ENCODE measurements around the gene PMPCA.

The PMPCA gene, protein sequence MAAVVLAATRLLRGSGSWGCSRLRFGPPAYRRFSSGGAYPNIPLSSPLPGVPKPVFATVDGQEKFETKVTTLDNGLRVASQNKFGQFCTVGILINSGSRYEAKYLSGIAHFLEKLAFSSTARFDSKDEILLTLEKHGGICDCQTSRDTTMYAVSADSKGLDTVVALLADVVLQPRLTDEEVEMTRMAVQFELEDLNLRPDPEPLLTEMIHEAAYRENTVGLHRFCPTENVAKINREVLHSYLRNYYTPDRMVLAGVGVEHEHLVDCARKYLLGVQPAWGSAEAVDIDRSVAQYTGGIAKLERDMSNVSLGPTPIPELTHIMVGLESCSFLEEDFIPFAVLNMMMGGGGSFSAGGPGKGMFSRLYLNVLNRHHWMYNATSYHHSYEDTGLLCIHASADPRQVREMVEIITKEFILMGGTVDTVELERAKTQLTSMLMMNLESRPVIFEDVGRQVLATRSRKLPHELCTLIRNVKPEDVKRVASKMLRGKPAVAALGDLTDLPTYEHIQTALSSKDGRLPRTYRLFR
- long read RNA-seq, transcript PMPCA-201 (13 exons, 2,174 nt) = major isoform, 1,189 of 1,390 reads
- long read RNA-seq, partial matches to known transcripts = 53 of 1,390 reads
- long read RNA-seq, other reads (novel, unspliced or antisense) = 144 of 1,390 reads

GRCh38 chr9:136410500-136411287, at the start of gene PMPCA, which contains the start of gene ENTR1:
Gene PMPCA (plus strand): TSS chr9:136410658. CDS start chr9:136410669, 11 bp downstream.
Gene ENTR1 (minus strand): TSS chr9:136410614. CDS start chr9:136410397, 217 bp downstream.
- H3K27ac ChIP-seq (replicated peaks) = peak within 1 kb of the TSS; percentile 84
- TF ChIP-seq, protein P1, sequence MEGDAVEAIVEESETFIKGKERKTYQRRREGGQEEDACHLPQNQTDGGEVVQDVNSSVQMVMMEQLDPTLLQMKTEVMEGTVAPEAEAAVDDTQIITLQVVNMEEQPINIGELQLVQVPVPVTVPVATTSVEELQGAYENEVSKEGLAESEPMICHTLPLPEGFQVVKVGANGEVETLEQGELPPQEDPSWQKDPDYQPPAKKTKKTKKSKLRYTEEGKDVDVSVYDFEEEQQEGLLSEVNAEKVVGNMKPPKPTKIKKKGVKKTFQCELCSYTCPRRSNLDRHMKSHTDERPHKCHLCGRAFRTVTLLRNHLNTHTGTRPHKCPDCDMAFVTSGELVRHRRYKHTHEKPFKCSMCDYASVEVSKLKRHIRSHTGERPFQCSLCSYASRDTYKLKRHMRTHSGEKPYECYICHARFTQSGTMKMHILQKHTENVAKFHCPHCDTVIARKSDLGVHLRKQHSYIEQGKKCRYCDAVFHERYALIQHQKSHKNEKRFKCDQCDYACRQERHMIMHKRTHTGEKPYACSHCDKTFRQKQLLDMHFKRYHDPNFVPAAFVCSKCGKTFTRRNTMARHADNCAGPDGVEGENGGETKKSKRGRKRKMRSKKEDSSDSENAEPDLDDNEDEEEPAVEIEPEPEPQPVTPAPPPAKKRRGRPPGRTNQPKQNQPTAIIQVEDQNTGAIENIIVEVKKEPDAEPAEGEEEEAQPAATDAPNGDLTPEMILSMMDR (IDR thresholded peaks at IDR 0.05; ENCODE audit: insufficient read depth, low read length) = no peak
- TF ChIP-seq GABPA (IDR thresholded peaks at IDR 0.05; ENCODE audit: low read depth) (peak; percentile 89), SPI1 (IDR thresholded peaks at IDR 0.05; ENCODE audit: borderline replicate concordance, low read depth) (peak; percentile 68; the same call in 1 of the 2 replicates), POLR2AphosphoS5 (IDR thresholded peaks at IDR 0.05; ENCODE audit: low read depth) (peak; percentile 89)
- TF ChIP-seq, protein P2, sequence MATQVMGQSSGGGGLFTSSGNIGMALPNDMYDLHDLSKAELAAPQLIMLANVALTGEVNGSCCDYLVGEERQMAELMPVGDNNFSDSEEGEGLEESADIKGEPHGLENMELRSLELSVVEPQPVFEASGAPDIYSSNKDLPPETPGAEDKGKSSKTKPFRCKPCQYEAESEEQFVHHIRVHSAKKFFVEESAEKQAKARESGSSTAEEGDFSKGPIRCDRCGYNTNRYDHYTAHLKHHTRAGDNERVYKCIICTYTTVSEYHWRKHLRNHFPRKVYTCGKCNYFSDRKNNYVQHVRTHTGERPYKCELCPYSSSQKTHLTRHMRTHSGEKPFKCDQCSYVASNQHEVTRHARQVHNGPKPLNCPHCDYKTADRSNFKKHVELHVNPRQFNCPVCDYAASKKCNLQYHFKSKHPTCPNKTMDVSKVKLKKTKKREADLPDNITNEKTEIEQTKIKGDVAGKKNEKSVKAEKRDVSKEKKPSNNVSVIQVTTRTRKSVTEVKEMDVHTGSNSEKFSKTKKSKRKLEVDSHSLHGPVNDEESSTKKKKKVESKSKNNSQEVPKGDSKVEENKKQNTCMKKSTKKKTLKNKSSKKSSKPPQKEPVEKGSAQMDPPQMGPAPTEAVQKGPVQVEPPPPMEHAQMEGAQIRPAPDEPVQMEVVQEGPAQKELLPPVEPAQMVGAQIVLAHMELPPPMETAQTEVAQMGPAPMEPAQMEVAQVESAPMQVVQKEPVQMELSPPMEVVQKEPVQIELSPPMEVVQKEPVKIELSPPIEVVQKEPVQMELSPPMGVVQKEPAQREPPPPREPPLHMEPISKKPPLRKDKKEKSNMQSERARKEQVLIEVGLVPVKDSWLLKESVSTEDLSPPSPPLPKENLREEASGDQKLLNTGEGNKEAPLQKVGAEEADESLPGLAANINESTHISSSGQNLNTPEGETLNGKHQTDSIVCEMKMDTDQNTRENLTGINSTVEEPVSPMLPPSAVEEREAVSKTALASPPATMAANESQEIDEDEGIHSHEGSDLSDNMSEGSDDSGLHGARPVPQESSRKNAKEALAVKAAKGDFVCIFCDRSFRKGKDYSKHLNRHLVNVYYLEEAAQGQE (IDR thresholded peaks at IDR 0.05; ENCODE audit: insufficient replicate concordance, low read depth) = no peak
- DNase-seq (ENCODE audit: low read depth in 1 of 2, low spot score in 1 of 2) = peak; percentile 89 to 92
- H3K27me3 ChIP-seq (ENCODE audit: insufficient read depth, poor library complexity, severe bottlenecking) = no peaks in the 10 kb centered on the region
- H3K4me3 ChIP-seq (replicated peaks; ENCODE audit: insufficient read depth, low read length) = peak within 1 kb of the TSS; percentile 85

DNA sequence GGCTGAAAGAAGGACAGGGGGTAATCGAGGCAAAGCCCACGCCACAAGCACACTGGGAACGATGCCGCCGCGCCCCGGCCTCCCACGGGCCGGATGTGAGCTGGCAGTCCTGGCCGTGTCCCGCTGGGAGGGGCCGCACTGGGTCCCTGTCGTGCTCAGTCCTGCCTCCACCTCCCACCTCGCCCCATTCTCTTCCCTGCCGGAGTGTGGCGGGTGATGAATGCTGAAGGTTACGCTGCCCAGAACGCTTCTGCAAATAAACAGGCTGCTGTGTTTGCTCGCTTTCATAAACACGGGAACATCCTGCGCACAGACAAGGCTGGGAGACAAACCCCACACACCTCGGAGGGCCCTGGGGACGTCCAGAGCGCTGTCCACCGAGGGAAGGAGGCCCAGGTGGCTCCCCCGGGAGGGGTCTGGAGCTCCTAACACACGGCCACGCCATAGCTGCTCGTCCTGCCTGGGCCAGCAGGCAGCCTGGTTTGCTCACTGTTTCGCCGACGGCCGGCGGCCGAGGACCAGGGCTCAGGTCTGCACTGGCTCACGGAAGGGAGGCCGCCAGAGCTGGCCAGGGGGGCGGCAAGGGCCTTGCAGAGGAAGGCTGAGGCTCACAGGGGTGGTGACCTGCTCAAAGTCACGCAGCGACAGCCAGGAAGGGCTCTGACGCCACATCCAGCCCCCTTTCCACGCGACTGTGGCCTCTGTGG, 49.3 kb upstream of the PMPCA start:
- Histone ChIP-seq H3K4me3 (replicated peaks; ENCODE audit: insufficient read depth, low read length) (no peak overlapping the region), H3K27ac (replicated peaks) (no peak overlapping the region), H3K27me3 (ENCODE audit: insufficient read depth, poor library complexity, severe bottlenecking) (no peaks in the 10 kb centered on the region)
- TF ChIP-seq, protein P1 (IDR thresholded peaks at IDR 0.05; ENCODE audit: insufficient read depth, low read length) = no peak
- TF ChIP-seq, protein P2 (IDR thresholded peaks at IDR 0.05; ENCODE audit: insufficient replicate concordance, low read depth) = no peak
- TF ChIP-seq GABPA (IDR thresholded peaks at IDR 0.05; ENCODE audit: low read depth) (no peak), POLR2AphosphoS5 (IDR thresholded peaks at IDR 0.05; ENCODE audit: low read depth) (no peak), SPI1 (IDR thresholded peaks at IDR 0.05; ENCODE audit: borderline replicate concordance, low read depth) (no peak)
- DNase-seq (ENCODE audit: low read depth in 1 of 2, low spot score in 1 of 2) = no peak

- no peak overlapping the region for H3K4me3 ChIP-seq (replicated peaks; ENCODE audit: insufficient read depth, low read length)
- TF ChIP-seq POLR2AphosphoS5 (IDR thresholded peaks at IDR 0.05; ENCODE audit: low read depth) = no peak
- no peak for TF ChIP-seq GABPA (IDR thresholded peaks at IDR 0.05; ENCODE audit: low read depth)
- TF ChIP-seq SPI1 (IDR thresholded peaks at IDR 0.05; ENCODE audit: borderline replicate concordance, low read depth) = no peak
- TF ChIP-seq, protein P1 (IDR thresholded peaks at IDR 0.05; ENCODE audit: insufficient read depth, low read length) = no peak
- TF ChIP-seq, protein P2 (IDR thresholded peaks at IDR 0.05; ENCODE audit: insufficient replicate concordance, low read depth) = no peak
- no peak overlapping the region for H3K27ac ChIP-seq (replicated peaks)
- DNase-seq (ENCODE audit: low read depth in 1 of 2, low spot score in 1 of 2) = no peak
- H3K27me3 ChIP-seq (ENCODE audit: insufficient read depth, poor library complexity, severe bottlenecking) = no peaks in the 10 kb centered on the region
Measured at GRCh38 chr9:136361754-136362449, 48.6 kb upstream of the PMPCA start.
